Loucy (cell line): ENCODE measurements around the gene SPTB.

Experiments
- CTCF ChIP-seq: fragments of 200-600 bp; sonication (generic); conservative IDR thresholded peaks from 2 replicates; pipeline ENCODE4 v1.5.1; 2014; ENCODE audit warnings: mild to moderate bottlenecking, antibody characterized with exemption, low read length
- EZH2phosphoT487 ChIP-seq: fragments of 200-600 bp; IDR thresholded peaks from 2 replicates; pipeline ENCODE4 v1.6.1; 2018; ENCODE audit warnings: antibody characterized with exemption, mild to moderate bottlenecking, moderate library complexity, borderline replicate concordance

DNA sequence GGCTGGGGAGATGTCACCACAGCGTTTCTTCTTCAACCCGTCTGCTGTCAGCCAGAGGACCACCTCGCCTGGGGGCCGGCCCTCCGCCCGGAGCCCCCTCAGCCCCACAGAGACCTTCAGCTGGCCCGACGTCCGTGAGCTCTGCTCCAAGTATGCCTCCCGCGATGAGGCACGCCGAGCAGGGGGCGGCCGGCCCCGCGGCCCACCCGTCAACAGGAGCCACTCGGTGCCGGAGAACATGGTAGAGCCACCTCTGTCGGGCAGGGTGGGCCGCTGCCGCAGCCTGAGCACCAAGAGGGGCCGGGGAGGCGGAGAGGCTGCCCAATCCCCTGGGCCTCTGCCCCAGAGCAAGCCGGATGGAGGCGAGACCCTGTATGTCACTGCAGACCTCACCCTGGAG, 136.6 kb downstream of the SPTB start:
- TF ChIP-seq CTCF (no peak), EZH2phosphoT487 (no peak)
